ENCODE results near the gene NID1.
"Not testable (repeated sequence)": the region's sequence is repeated elsewhere in the genome, so short reads cannot be mapped to it uniquely, and the experiment has no call there.

NID1 gene

DNA sequence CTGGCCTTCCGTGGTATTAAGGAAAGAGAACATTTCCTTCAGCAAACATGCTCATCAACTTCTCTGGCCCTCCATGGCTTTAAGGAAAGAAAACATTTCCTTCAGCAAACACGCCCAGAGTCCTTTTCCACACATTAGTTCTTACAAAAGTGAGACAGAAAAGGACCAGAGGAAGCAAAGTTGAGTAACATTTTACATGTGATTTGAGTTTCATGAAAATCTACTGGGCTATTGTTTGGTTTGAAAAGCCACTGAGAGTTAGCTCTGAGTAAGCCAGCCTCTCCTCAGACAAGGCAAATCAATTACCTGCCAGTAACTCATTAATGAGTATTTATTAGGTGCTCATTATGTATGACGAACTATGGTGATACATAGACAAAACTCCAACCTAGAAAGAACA lies 78.0 kb downstream of the NID1 start:
- Histone ChIP-seq H3K9ac (ENCODE audit: insufficient read length, low read depth) (no peak overlapping the region), H3K36me3 (ENCODE audit: insufficient read depth, insufficient read length, low read length) (peaks cover 21% of the 10 kb centered on the region), H3K27me3 (ENCODE audit: insufficient read depth, insufficient read length) (no peaks in the 10 kb centered on the region), H3K4me3 (ENCODE audit: insufficient read length, low read depth) (no peak overlapping the region), H3K9me3 (ENCODE audit: insufficient read depth, low read length) (peaks cover 36% of the 10 kb centered on the region), H3K4me1 (ENCODE audit: insufficient read depth, insufficient read length) (no peaks in the 10 kb centered on the region)
- DNase-seq (ENCODE audit: low read depth, low spot score) = no peak
- TF ChIP-seq SUZ12 (IDR thresholded peaks at IDR 0.05; ENCODE audit: extremely low read depth, insufficient read depth, insufficient read length) (no peak), ZNF274 (IDR thresholded peaks at IDR 0.05; ENCODE audit: low read depth, low read length) (no peak), YY1 (IDR thresholded peaks at IDR 0.05; ENCODE audit: insufficient read depth, insufficient read length) (no peak)

DNA sequence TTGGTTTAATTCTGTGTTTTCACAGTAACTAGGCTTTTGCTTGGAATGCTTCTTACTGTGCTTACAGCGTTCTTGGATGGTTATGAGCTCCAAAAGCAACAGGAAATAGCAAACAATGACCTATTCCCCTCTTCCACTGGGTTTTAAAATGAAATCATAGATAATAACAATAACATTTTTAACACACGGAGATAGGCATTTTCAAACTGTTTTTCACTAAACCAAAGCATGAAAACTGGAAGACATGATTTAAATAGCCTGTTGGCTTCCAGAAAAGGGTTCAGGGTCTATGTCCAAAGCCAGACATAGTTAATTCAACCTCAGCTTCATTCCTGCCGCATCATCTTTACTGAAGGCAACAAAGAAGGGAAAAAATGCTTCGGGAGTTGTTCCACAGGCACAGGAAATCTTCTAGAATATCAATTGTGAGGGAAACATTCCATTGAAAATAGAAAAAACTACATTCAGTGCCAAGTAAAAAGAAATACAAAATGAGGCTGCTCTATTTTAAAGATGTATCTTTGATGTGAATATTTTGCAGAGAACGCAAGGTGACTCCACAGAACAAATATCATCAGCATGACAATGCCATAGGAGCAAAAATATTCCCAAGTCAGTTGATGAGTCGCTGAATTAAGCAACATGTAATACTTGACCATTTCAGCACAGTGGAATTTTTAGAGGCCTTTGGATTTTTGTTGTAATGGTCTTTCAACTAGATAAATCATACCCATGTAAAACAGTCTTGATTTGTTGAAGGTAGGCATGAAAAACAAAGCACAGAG lies 80.7 kb downstream of the NID1 start:
- peaks cover 19% of the 10 kb centered on the region for H3K9me3 ChIP-seq (ENCODE audit: insufficient read depth, low read length)
- TF ChIP-seq SUZ12 (IDR thresholded peaks at IDR 0.05; ENCODE audit: extremely low read depth, insufficient read depth, insufficient read length) = no peak
- TF ChIP-seq ZNF274 (IDR thresholded peaks at IDR 0.05; ENCODE audit: low read depth, low read length) = no peak
- no peak for TF ChIP-seq YY1 (IDR thresholded peaks at IDR 0.05; ENCODE audit: insufficient read depth, insufficient read length)
- no peaks in the 10 kb centered on the region for H3K27me3 ChIP-seq (ENCODE audit: insufficient read depth, insufficient read length)
- H3K36me3 ChIP-seq (ENCODE audit: insufficient read depth, insufficient read length, low read length) = peaks cover 33% of the 10 kb centered on the region
- no peak for DNase-seq (ENCODE audit: low read depth, low spot score)
- no peaks in the 10 kb centered on the region for H3K4me1 ChIP-seq (ENCODE audit: insufficient read depth, insufficient read length)
- no peak overlapping the region for H3K4me3 ChIP-seq (ENCODE audit: insufficient read length, low read depth)
- H3K9ac ChIP-seq (ENCODE audit: insufficient read length, low read depth) = no peak overlapping the region

DNA sequence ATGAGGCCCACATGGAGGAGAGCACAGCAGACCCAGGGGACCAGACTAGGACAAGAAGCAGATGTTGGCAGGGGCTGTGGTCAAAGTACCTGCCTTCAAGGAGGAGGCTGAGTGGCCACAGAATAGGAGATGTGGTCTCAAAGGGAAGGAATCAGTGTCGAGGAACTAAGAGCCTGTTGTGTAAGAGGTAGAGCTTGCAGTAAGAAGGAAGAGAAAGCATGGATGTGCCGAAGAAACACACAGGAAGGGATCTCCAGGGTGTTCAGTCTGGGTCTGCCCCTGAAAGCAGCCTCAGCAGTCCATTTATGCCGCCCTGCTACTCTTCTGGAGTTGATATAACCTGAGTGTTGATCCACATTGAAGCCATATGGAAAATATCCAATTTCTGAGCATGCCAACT lies 83.9 kb downstream of the NID1 start:
- Histone ChIP-seq H3K27me3 (ENCODE audit: insufficient read depth, insufficient read length) (no peaks in the 10 kb centered on the region), H3K4me3 (ENCODE audit: insufficient read length, low read depth) (no peak overlapping the region), H3K4me1 (ENCODE audit: insufficient read depth, insufficient read length) (no peaks in the 10 kb centered on the region), H3K36me3 (ENCODE audit: insufficient read depth, insufficient read length, low read length) (peaks cover 63% of the 10 kb centered on the region), H3K9me3 (ENCODE audit: insufficient read depth, low read length) (peaks cover 32% of the 10 kb centered on the region), H3K9ac (ENCODE audit: insufficient read length, low read depth) (no peak overlapping the region)
- TF ChIP-seq ZNF274 (IDR thresholded peaks at IDR 0.05; ENCODE audit: low read depth, low read length) (no peak), SUZ12 (IDR thresholded peaks at IDR 0.05; ENCODE audit: extremely low read depth, insufficient read depth, insufficient read length) (no peak), YY1 (IDR thresholded peaks at IDR 0.05; ENCODE audit: insufficient read depth, insufficient read length) (no peak)
- no peak for DNase-seq (ENCODE audit: low read depth, low spot score)

DNA sequence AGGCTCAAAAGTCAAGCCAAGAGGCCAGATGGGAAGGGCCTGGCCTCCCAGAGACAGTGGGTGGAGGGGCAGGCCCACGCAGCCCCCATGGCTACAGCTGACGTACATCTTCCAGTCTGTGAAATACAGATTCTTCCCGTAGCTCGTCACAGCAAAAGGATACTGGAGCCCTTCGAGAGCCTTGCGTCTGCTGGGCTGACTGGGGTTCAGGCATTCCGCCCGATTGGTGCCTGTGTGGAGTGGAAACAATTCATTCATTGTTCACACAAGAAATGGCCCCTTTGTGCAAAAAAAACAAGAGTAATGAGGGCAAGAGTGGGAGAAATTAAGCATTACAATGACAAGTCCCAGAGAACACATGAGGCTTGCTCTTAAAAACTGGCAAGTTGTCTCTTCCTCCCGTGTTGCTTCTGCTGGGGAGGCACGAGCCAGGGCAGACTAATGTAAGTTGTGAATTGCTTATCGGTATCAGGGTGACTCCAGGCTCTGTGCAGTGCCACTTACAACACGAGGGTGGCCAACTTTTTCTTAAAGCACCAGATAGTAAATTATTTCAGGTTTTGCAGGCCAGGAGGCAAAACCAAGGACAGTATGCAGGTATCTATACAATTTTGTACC lies 85.1 kb downstream of the NID1 start:
- Histone ChIP-seq H3K9ac (ENCODE audit: insufficient read length, low read depth) (no peak overlapping the region), H3K4me3 (ENCODE audit: insufficient read length, low read depth) (no peak overlapping the region), H3K36me3 (ENCODE audit: insufficient read depth, insufficient read length, low read length) (peaks cover 64% of the 10 kb centered on the region), H3K9me3 (ENCODE audit: insufficient read depth, low read length) (peaks cover 33% of the 10 kb centered on the region), H3K4me1 (ENCODE audit: insufficient read depth, insufficient read length) (no peaks in the 10 kb centered on the region), H3K27me3 (ENCODE audit: insufficient read depth, insufficient read length) (no peaks in the 10 kb centered on the region)
- DNase-seq (ENCODE audit: low read depth, low spot score) = no peak
- TF ChIP-seq YY1 (IDR thresholded peaks at IDR 0.05; ENCODE audit: insufficient read depth, insufficient read length) = no peak
- TF ChIP-seq ZNF274 (IDR thresholded peaks at IDR 0.05; ENCODE audit: low read depth, low read length) = no peak
- no peak for TF ChIP-seq SUZ12 (IDR thresholded peaks at IDR 0.05; ENCODE audit: extremely low read depth, insufficient read depth, insufficient read length)

DNA sequence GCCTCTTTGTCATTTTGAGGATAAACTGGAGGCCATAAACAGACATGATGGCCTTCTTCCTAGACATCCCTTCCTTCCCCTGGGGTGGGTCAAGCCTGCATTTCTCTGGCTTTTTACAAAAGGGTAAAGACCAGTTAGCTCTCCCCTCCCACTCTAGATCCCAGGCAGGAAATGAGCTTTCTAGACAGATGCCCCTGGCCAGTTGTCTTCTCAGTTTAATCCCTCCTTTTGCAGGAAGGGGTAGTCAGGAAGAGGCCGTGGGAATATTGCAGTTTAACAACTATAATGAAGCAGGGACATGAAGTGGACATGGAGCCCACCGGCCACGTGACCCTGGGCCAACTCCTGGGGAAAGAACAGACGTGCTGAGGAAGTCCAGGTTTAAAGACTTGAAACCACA lies 85.7 kb downstream of the NID1 start:
- H3K36me3 ChIP-seq (ENCODE audit: insufficient read depth, insufficient read length, low read length) = peaks cover 64% of the 10 kb centered on the region
- no peak overlapping the region for H3K9ac ChIP-seq (ENCODE audit: insufficient read length, low read depth)
- H3K4me3 ChIP-seq (ENCODE audit: insufficient read length, low read depth) = no peak overlapping the region

DNA sequence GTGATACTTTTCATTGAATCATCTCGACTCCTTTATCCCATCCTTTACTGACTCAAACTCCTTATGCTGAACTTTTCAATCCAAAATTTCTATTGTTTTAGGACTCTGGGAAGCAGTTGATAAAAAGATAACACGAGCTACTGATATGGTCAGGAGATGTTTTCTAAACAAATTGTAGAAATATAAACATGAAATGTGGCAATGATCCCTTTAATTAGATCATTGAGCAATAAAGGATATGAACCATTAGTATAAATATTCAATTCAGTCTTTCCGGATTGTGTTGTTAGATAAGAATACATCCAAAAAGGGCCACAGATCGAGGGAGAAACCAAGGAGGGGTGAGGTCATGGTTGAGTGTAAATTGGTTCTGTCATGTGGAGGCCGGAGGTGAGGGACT lies 88.4 kb downstream of the NID1 start:
- Histone ChIP-seq H3K9me3 (ENCODE audit: insufficient read depth, low read length) (peaks cover 33% of the 10 kb centered on the region), H3K4me1 (ENCODE audit: insufficient read depth, insufficient read length) (no peaks in the 10 kb centered on the region), H3K27me3 (ENCODE audit: insufficient read depth, insufficient read length) (no peaks in the 10 kb centered on the region), H3K9ac (ENCODE audit: insufficient read length, low read depth) (no peak overlapping the region), H3K36me3 (ENCODE audit: insufficient read depth, insufficient read length, low read length) (peaks cover 56% of the 10 kb centered on the region), H3K4me3 (ENCODE audit: insufficient read length, low read depth) (no peak overlapping the region)
- no peak for TF ChIP-seq SUZ12 (IDR thresholded peaks at IDR 0.05; ENCODE audit: extremely low read depth, insufficient read depth, insufficient read length)
- TF ChIP-seq YY1 (IDR thresholded peaks at IDR 0.05; ENCODE audit: insufficient read depth, insufficient read length) = no peak
- no peak for TF ChIP-seq ZNF274 (IDR thresholded peaks at IDR 0.05; ENCODE audit: low read depth, low read length)
- DNase-seq (ENCODE audit: low read depth, low spot score) = no peak

More for the DNA sequence above, 85.7 kb downstream of the NID1 start:
- Histone ChIP-seq H3K4me1 (ENCODE audit: insufficient read depth, insufficient read length) (no peaks in the 10 kb centered on the region), H3K9me3 (ENCODE audit: insufficient read depth, low read length) (peaks cover 33% of the 10 kb centered on the region), H3K27me3 (ENCODE audit: insufficient read depth, insufficient read length) (no peaks in the 10 kb centered on the region)
- TF ChIP-seq ZNF274 (IDR thresholded peaks at IDR 0.05; ENCODE audit: low read depth, low read length) (no peak), SUZ12 (IDR thresholded peaks at IDR 0.05; ENCODE audit: extremely low read depth, insufficient read depth, insufficient read length) (no peak), YY1 (IDR thresholded peaks at IDR 0.05; ENCODE audit: insufficient read depth, insufficient read length) (no peak)
- no peak for DNase-seq (ENCODE audit: low read depth, low spot score)

DNA sequence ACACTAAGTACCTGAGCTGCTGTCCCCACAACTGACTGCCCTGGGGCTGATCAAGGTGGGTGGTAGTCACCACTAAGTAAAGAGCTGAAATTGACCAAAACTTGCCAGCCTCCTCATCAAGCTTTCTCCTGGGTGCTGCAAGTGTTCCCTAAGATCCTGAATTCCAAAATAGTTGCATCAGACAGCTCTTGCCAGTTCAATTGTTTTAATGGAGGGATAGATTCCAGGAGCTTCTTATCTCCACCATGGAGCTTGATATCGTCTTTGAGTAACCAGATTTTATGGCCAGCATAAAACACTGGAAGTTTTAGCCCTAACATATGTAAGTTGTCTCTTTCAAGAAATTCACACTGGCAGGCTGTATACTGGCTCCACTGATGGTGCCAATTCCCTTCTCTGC lies 90.3 kb downstream of the NID1 start:
- H3K4me1 ChIP-seq (ENCODE audit: insufficient read depth, insufficient read length) = no peaks in the 10 kb centered on the region
- no peak for TF ChIP-seq SUZ12 (IDR thresholded peaks at IDR 0.05; ENCODE audit: extremely low read depth, insufficient read depth, insufficient read length)
- TF ChIP-seq ZNF274 (IDR thresholded peaks at IDR 0.05; ENCODE audit: low read depth, low read length) = no peak
- TF ChIP-seq YY1 (IDR thresholded peaks at IDR 0.05; ENCODE audit: insufficient read depth, insufficient read length) = no peak
- DNase-seq (ENCODE audit: low read depth, low spot score) = no peak

DNA sequence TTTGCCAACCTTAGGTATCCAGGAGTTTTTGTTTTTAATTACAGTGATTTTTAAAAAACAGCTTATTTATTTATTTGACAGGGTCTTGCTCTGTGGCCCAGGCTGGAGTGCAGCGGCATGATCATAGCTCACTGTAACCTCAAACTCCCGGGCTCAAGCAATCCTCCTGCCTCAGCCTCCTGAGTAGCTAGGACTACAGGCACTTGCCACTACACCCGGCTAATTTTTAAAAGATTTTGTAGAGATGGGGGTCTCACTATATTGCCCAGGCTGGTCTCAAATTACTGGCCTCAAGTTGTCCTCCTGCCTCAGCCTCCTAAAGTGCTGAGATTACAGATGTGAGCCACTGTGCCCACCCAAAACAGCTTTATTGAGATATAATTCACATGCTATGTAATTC lies 92.2 kb downstream of the NID1 start:
- not testable (repeated sequence) for H3K27me3 ChIP-seq (ENCODE audit: insufficient read depth, insufficient read length); H3K4me3 ChIP-seq (ENCODE audit: insufficient read length, low read depth); DNase-seq (ENCODE audit: low read depth, low spot score); H3K4me1 ChIP-seq (ENCODE audit: insufficient read depth, insufficient read length)
- Histone ChIP-seq H3K36me3 (ENCODE audit: insufficient read depth, insufficient read length, low read length) (peaks cover 18% of the 10 kb centered on the region), H3K9ac (ENCODE audit: insufficient read length, low read depth) (peak overlapping the region; percentile 73), H3K9me3 (ENCODE audit: insufficient read depth, low read length) (peaks cover 19% of the 10 kb centered on the region)

More for the DNA sequence above, 90.3 kb downstream of the NID1 start:
- Histone ChIP-seq H3K9ac (ENCODE audit: insufficient read length, low read depth) (no peak overlapping the region), H3K9me3 (ENCODE audit: insufficient read depth, low read length) (peaks cover 33% of the 10 kb centered on the region), H3K36me3 (ENCODE audit: insufficient read depth, insufficient read length, low read length) (peaks cover 37% of the 10 kb centered on the region), H3K27me3 (ENCODE audit: insufficient read depth, insufficient read length) (no peaks in the 10 kb centered on the region), H3K4me3 (ENCODE audit: insufficient read length, low read depth) (no peak overlapping the region)

Data from NT2/D1 (cell line).